Activated CD8-positive, alpha-beta T cell treated with anti-CD3 and anti-CD28 coated beads, Interleukin-2, amount 10 ng/mL, durations not matched to agents 7 days and 5 days (primary cell): ENCODE data around the gene DAAM1. TPM values are rescaled to one million over a fixed set of nuclear protein-coding genes. Genes with fewer than 3 reads are reported as not detected.

Experiments
- ATAC-seq: fragments of 150-1000 bp; cut with Tn5 transposase; one replicate; pipeline ENCODE4 v1.10.0; 2021; ENCODE audit warnings: moderate library complexity
- CTCF ChIA-PET: fragments of 350-600 bp; sonication (Branson Sonifier 250); formaldehyde crosslinking; loops from one replicate; lab custom pipeline; 2021; ENCODE audit warnings: antibody characterized with exemption; lab: Charles Lee
- POLR2A ChIA-PET: fragments of 350-600 bp; sonication (Branson Sonifier 250); formaldehyde crosslinking; loops from one replicate; lab custom pipeline; 2021; ENCODE audit warnings: antibody characterized with exemption; lab: Charles Lee
- DNase-seq: peaks from one replicate; pipeline ENCODE4 v3.0.0-alpha.2; 2020
- H3K27ac Mint-ChIP-seq: one replicate; pipeline ENCODE4 v1.8.0; 2021; ENCODE audit warnings: mild to moderate bottlenecking, mixed read lengths
- H3K27me3 Mint-ChIP-seq: one replicate; pipeline ENCODE4 v1.8.0; 2021; ENCODE audit warnings: low read depth, mixed read lengths
- H3K36me3 Mint-ChIP-seq: one replicate; pipeline ENCODE4 v1.8.0; 2021; ENCODE audit warnings: low read depth, mixed read lengths
- H3K4me1 Mint-ChIP-seq: one replicate; pipeline ENCODE4 v1.8.0; 2021; ENCODE audit warnings: low read depth, mixed read lengths
- H3K4me3 Mint-ChIP-seq: one replicate; pipeline ENCODE4 v1.8.0; 2021; ENCODE audit warnings: mild to moderate bottlenecking, mixed read lengths
- H3K9me3 Mint-ChIP-seq: one replicate; pipeline ENCODE4 v1.8.0; 2022; ENCODE audit warnings: mixed read lengths; ENCODE audit not compliant: insufficient read depth
- total RNA-seq, 2 experiments: library from RNA; stranded (reverse); gene quantifications; one replicate each; pipeline ENCODE4 v1.2.3, GENCODE V29; 2021

DAAM1 gene
- total RNA-seq, 2 experiments from 2014 or later: 20.4 to 24.9 TPM

- ATAC-seq: no peak
Measured at GRCh38 chr14:59206892-59207291, 18.4 kb downstream of the DAAM1 start.

GRCh38 chr14:59207506-59207933 is 19.1 kb downstream of the DAAM1 start:
- ChIA-PET POLR2A (no interaction called here), CTCF (no interaction called here)
- H3K27me3 Mint-ChIP-seq: no peaks in the 10 kb centered on the region
- no peak overlapping the region for H3K27ac Mint-ChIP-seq
- H3K9me3 Mint-ChIP-seq: no peaks in the 10 kb centered on the region
- ATAC-seq (no peak), DNase-seq (no peak)
- no peak overlapping the region for H3K4me3 Mint-ChIP-seq
- no peaks in the 10 kb centered on the region for H3K36me3 Mint-ChIP-seq
- H3K4me1 Mint-ChIP-seq: peaks cover 7% of the 10 kb centered on the region

More at GRCh38 chr14:59206892-59207291, 18.4 kb downstream of the DAAM1 start:
- H3K27me3 Mint-ChIP-seq: no peaks in the 10 kb centered on the region
- no peak overlapping the region for H3K27ac Mint-ChIP-seq
- peaks cover 11% of the 10 kb centered on the region for H3K4me1 Mint-ChIP-seq
- CTCF ChIA-PET: no interaction called here
- no peak overlapping the region for H3K4me3 Mint-ChIP-seq
- H3K36me3 Mint-ChIP-seq: no peaks in the 10 kb centered on the region
- no peak for DNase-seq
- no peaks in the 10 kb centered on the region for H3K9me3 Mint-ChIP-seq
- POLR2A ChIA-PET: no interaction called here

- DNase-seq (no peak), ATAC-seq (no peak)
- Mint-ChIP-seq H3K9me3 (no peaks in the 10 kb centered on the region), H3K4me1 (peaks cover 6% of the 10 kb centered on the region), H3K27ac (no peak overlapping the region), H3K36me3 (no peaks in the 10 kb centered on the region), H3K4me3 (no peak overlapping the region), H3K27me3 (no peaks in the 10 kb centered on the region)
- ChIA-PET POLR2A (no interaction called here), CTCF (no interaction called here)
Measured at GRCh38 chr14:59208224-59208814, 19.9 kb downstream of the DAAM1 start.

GRCh38 chr14:59208954-59209353 is 20.5 kb downstream of the DAAM1 start:
- DNase-seq: no peak
- ChIA-PET POLR2A (no interaction called here), CTCF (no interaction called here)
- Mint-ChIP-seq H3K27me3 (no peaks in the 10 kb centered on the region), H3K4me1 (peaks cover 6% of the 10 kb centered on the region), H3K9me3 (no peaks in the 10 kb centered on the region), H3K27ac (no peak overlapping the region), H3K4me3 (no peak overlapping the region), H3K36me3 (no peaks in the 10 kb centered on the region)
- no peak for ATAC-seq

GRCh38 chr14:59210621-59211020 is 22.2 kb downstream of the DAAM1 start:
- Mint-ChIP-seq H3K4me1 (peaks cover 6% of the 10 kb centered on the region), H3K9me3 (no peaks in the 10 kb centered on the region), H3K27ac (no peak overlapping the region), H3K36me3 (no peaks in the 10 kb centered on the region), H3K27me3 (no peaks in the 10 kb centered on the region), H3K4me3 (no peak overlapping the region)
- ChIA-PET POLR2A (no interaction called here), CTCF (no interaction called here)
- DNase-seq (no peak), ATAC-seq (no peak)

- CTCF ChIA-PET: no interaction called here
- Mint-ChIP-seq H3K36me3 (no peaks in the 10 kb centered on the region), H3K4me1 (peaks cover 6% of the 10 kb centered on the region), H3K4me3 (no peak overlapping the region), H3K27ac (no peak overlapping the region), H3K27me3 (no peaks in the 10 kb centered on the region), H3K9me3 (no peaks in the 10 kb centered on the region)
- DNase-seq: no peak
- POLR2A ChIA-PET: no interaction called here
- ATAC-seq: no peak
Measured at GRCh38 chr14:59213368-59214315, 25.2 kb downstream of the DAAM1 start.

GRCh38 chr14:59214702-59215302 is 26.3 kb downstream of the DAAM1 start:
- Mint-ChIP-seq H3K36me3 (no peaks in the 10 kb centered on the region), H3K27ac (no peak overlapping the region), H3K9me3 (no peaks in the 10 kb centered on the region), H3K27me3 (no peaks in the 10 kb centered on the region), H3K4me3 (no peak overlapping the region), H3K4me1 (peaks cover 6% of the 10 kb centered on the region)
- ChIA-PET CTCF (no interaction called here), POLR2A (no interaction called here)
- ATAC-seq (no peak), DNase-seq (no peak)

- peaks cover 6% of the 10 kb centered on the region for H3K4me1 Mint-ChIP-seq
- no peaks in the 10 kb centered on the region for H3K27me3 Mint-ChIP-seq
- ChIA-PET CTCF (no interaction called here), POLR2A (no interaction called here)
- no peak overlapping the region for H3K27ac Mint-ChIP-seq
- H3K9me3 Mint-ChIP-seq: no peaks in the 10 kb centered on the region
- H3K4me3 Mint-ChIP-seq: no peak overlapping the region
- ATAC-seq (no peak), DNase-seq (no peak)
- no peaks in the 10 kb centered on the region for H3K36me3 Mint-ChIP-seq
Measured at GRCh38 chr14:59215322-59215721, 26.9 kb downstream of the DAAM1 start.

GRCh38 chr14:59215757-59216156 is 27.3 kb downstream of the DAAM1 start:
- Mint-ChIP-seq H3K27me3 (no peaks in the 10 kb centered on the region), H3K27ac (no peak overlapping the region), H3K36me3 (no peaks in the 10 kb centered on the region), H3K4me1 (peaks cover 6% of the 10 kb centered on the region), H3K4me3 (no peak overlapping the region), H3K9me3 (no peaks in the 10 kb centered on the region)
- ChIA-PET POLR2A (no interaction called here), CTCF (no interaction called here)
- ATAC-seq: no peak
- no peak for DNase-seq

- Mint-ChIP-seq H3K9me3 (no peaks in the 10 kb centered on the region), H3K36me3 (no peaks in the 10 kb centered on the region), H3K4me1 (peaks cover 2% of the 10 kb centered on the region), H3K27ac (no peak overlapping the region), H3K27me3 (no peaks in the 10 kb centered on the region), H3K4me3 (no peak overlapping the region)
- ChIA-PET CTCF (no interaction called here), POLR2A (no interaction called here)
- DNase-seq: no peak
- no peak for ATAC-seq
Measured at GRCh38 chr14:59217011-59217410, 28.5 kb downstream of the DAAM1 start.

- Mint-ChIP-seq H3K27ac (no peak overlapping the region), H3K36me3 (no peaks in the 10 kb centered on the region), H3K9me3 (no peaks in the 10 kb centered on the region), H3K4me1 (peaks cover 2% of the 10 kb centered on the region), H3K4me3 (no peak overlapping the region), H3K27me3 (no peaks in the 10 kb centered on the region)
- CTCF ChIA-PET: no interaction called here
- POLR2A ChIA-PET: no interaction called here
- DNase-seq (no peak), ATAC-seq (no peak)
Measured at GRCh38 chr14:59221568-59221967, 33.1 kb downstream of the DAAM1 start.

GRCh38 chr14:59224341-59224740 is 35.9 kb downstream of the DAAM1 start:
- H3K36me3 Mint-ChIP-seq: peaks cover 6% of the 10 kb centered on the region
- CTCF ChIA-PET: no interaction called here
- POLR2A ChIA-PET: no interaction called here
- peaks cover 5% of the 10 kb centered on the region for H3K4me1 Mint-ChIP-seq
- peaks cover 2% of the 10 kb centered on the region for H3K27me3 Mint-ChIP-seq
- no peak for ATAC-seq
- H3K9me3 Mint-ChIP-seq: no peaks in the 10 kb centered on the region
- no peak overlapping the region for H3K4me3 Mint-ChIP-seq
- H3K27ac Mint-ChIP-seq: no peak overlapping the region
- no peak for DNase-seq
